ENCODE measurements around the gene RPS6KA4.

The RPS6KA4 gene

GRCh38 chr11:64400102-64400501, 41.1 kb downstream of the RPS6KA4 start:
- Histone ChIP-seq H3K27me3 (replicated peaks) (no peaks in the 10 kb centered on the region), H3K4me3 (ENCODE audit: low read depth, low read length) (no peak overlapping the region), H3K27ac (no peak overlapping the region), H3K36me3 (replicated peaks) (no peaks in the 10 kb centered on the region)
- in situ Hi-C loops (cut with HindIII; ENCODE audit: low pct_ligation_motif_present, low sequenced_read_pairs): no loop called here
- TF ChIP-seq CTCF (IDR thresholded peaks at IDR 0.05; ENCODE audit: low read depth, low read length, missing control alignments): no peak
- DNase-seq: peak; percentile 18

- no peak for DNase-seq
- no peak overlapping the region for H3K4me3 ChIP-seq (ENCODE audit: low read depth, low read length)
- no peak for TF ChIP-seq CTCF (IDR thresholded peaks at IDR 0.05; ENCODE audit: low read depth, low read length, missing control alignments)
- in situ Hi-C loops (cut with HindIII; ENCODE audit: low pct_ligation_motif_present, low sequenced_read_pairs): no loop called here
- H3K36me3 ChIP-seq (replicated peaks): no peaks in the 10 kb centered on the region
- H3K27me3 ChIP-seq (replicated peaks): no peaks in the 10 kb centered on the region
- no peak overlapping the region for H3K27ac ChIP-seq
Measured at GRCh38 chr11:64400667-64401066, 41.7 kb downstream of the RPS6KA4 start.

- no peaks in the 10 kb centered on the region for H3K27me3 ChIP-seq (replicated peaks)
- H3K27ac ChIP-seq: no peak overlapping the region
- H3K4me3 ChIP-seq (ENCODE audit: low read depth, low read length): no peak overlapping the region
- no peak for TF ChIP-seq CTCF (IDR thresholded peaks at IDR 0.05; ENCODE audit: low read depth, low read length, missing control alignments)
- H3K36me3 ChIP-seq (replicated peaks): no peaks in the 10 kb centered on the region
- DNase-seq: no peak
- in situ Hi-C loops (cut with HindIII; ENCODE audit: low pct_ligation_motif_present, low sequenced_read_pairs): no loop called here
Measured at GRCh38 chr11:64401775-64402174, 42.8 kb downstream of the RPS6KA4 start.

GRCh38 chr11:64403106-64403505, 44.1 kb downstream of the RPS6KA4 start:
- DNase-seq: no peak

GRCh38 chr11:64406221-64406946, 47.4 kb downstream of the RPS6KA4 start:
- Histone ChIP-seq H3K4me3 (ENCODE audit: low read depth, low read length) (no peak overlapping the region), H3K27me3 (replicated peaks) (no peaks in the 10 kb centered on the region), H3K27ac (no peak overlapping the region), H3K36me3 (replicated peaks) (no peaks in the 10 kb centered on the region)
- TF ChIP-seq CTCF (IDR thresholded peaks at IDR 0.05; ENCODE audit: low read depth, low read length, missing control alignments): no peak
- in situ Hi-C loops (cut with HindIII; ENCODE audit: low pct_ligation_motif_present, low sequenced_read_pairs): no loop called here
- DNase-seq: no peak

More at GRCh38 chr11:64403106-64403505, 44.1 kb downstream of the RPS6KA4 start:
- Histone ChIP-seq H3K36me3 (replicated peaks) (no peaks in the 10 kb centered on the region), H3K4me3 (ENCODE audit: low read depth, low read length) (no peak overlapping the region), H3K27ac (no peak overlapping the region), H3K27me3 (replicated peaks) (no peaks in the 10 kb centered on the region)
- in situ Hi-C loops (cut with HindIII; ENCODE audit: low pct_ligation_motif_present, low sequenced_read_pairs): no loop called here
- TF ChIP-seq CTCF (IDR thresholded peaks at IDR 0.05; ENCODE audit: low read depth, low read length, missing control alignments): no peak

- in situ Hi-C loops (cut with HindIII; ENCODE audit: low pct_ligation_motif_present, low sequenced_read_pairs): no loop called here
- no peak overlapping the region for H3K27ac ChIP-seq
- DNase-seq: no peak
- no peaks in the 10 kb centered on the region for H3K36me3 ChIP-seq (replicated peaks)
- H3K4me3 ChIP-seq (ENCODE audit: low read depth, low read length): no peak overlapping the region
- H3K27me3 ChIP-seq (replicated peaks): no peaks in the 10 kb centered on the region
- TF ChIP-seq CTCF (IDR thresholded peaks at IDR 0.05; ENCODE audit: low read depth, low read length, missing control alignments): no peak
Measured at GRCh38 chr11:64407221-64407620, 48.3 kb downstream of the RPS6KA4 start.
